SH-SY5Y (cell line): ENCODE measurements around the gene LCP2.

ENCODE experiments used
- GATA2 ChIP-seq: IDR thresholded peaks from 2 replicates; pipeline ENCODE4 v1.6.1; 2011; ENCODE audit warnings: mild to moderate bottlenecking, low read depth, low read length
- GATA3 ChIP-seq: IDR thresholded peaks from 2 replicates; pipeline ENCODE4 v1.6.1; 2011; ENCODE audit warnings: low read depth, mild to moderate bottlenecking, low read length, moderate library complexity

GRCh38 chr5:170251462-170251861 is 46.1 kb downstream of the LCP2 start:
- TF ChIP-seq GATA3 = no peak
- TF ChIP-seq GATA2 = no peak
